H1 (cell line): ENCODE data around the gene RAB40C. TPM values are rescaled to one million over a fixed set of nuclear protein-coding genes. Genes with fewer than 3 reads are reported as not detected.

ENCODE experiments used
- CTCF ChIA-PET: fragments of 300-600 bp; sonication (Branson Sonifier 250); formaldehyde crosslinking; loops from one replicate; lab custom pipeline; 2021; ENCODE audit not compliant: partially characterized antibody; lab: Charles Lee
- POLR2A ChIA-PET: fragments of 300-600 bp; sonication (Branson Sonifier 250); formaldehyde crosslinking; loops from one replicate; lab custom pipeline; 2021; ENCODE audit warnings: inconsistent platforms; ENCODE audit not compliant: partially characterized antibody; lab: Charles Lee
- DNase-seq, 2 experiments: peaks; one replicate each; pipeline versions ENCODE4 v3.0.0 to v3.0.0-alpha.2; 2010 to 2022; ENCODE audit warnings: low spot score in 2 of 2, low read depth in 1 of 2, mixed read lengths in 1 of 2
- FAIRE-seq: peaks from 2 replicates; lab custom pipeline; 2011; peaks lifted over from hg19 to GRCh38; lab: Jason Lieb, UNC
- H2AFZ ChIP-seq: 2 replicates; pipeline ENCODE4 v1.8.1; 2012; ENCODE audit warnings: low read length, inconsistent platforms
- H2AK5ac ChIP-seq: 2 replicates; pipeline ENCODE4 v1.6.1; 2013; ENCODE audit warnings: low read depth, low read length
- H2BK120ac ChIP-seq: replicated peaks from 2 replicates; pipeline ENCODE3; 2013; ENCODE audit warnings: low read depth, low read length, inconsistent platforms
- H2BK12ac ChIP-seq: 2 replicates; pipeline ENCODE4 v1.6.1; 2013; ENCODE audit warnings: low read depth, low read length
- H2BK15ac ChIP-seq: 2 replicates; pipeline ENCODE4 v1.6.1; 2013; ENCODE audit warnings: low read length
- H2BK20ac ChIP-seq: 2 replicates; pipeline ENCODE4 v1.6.1; 2013; ENCODE audit warnings: low read length
- H2BK5ac ChIP-seq: 2 replicates; pipeline ENCODE4 v1.6.1; 2013; ENCODE audit warnings: low read depth, low read length
- H3K14ac ChIP-seq: 2 replicates; pipeline ENCODE4 v1.6.1; 2013; ENCODE audit warnings: inconsistent platforms; ENCODE audit not compliant: insufficient read length
- H3K18ac ChIP-seq: 2 replicates; pipeline ENCODE4 v1.6.1; 2013; ENCODE audit warnings: low read length; ENCODE audit errors: extremely low read depth
- H3K23ac ChIP-seq: 2 replicates; pipeline ENCODE4 v1.6.1; 2013; ENCODE audit warnings: inconsistent platforms; ENCODE audit not compliant: insufficient read length
- H3K23me2 ChIP-seq: 2 replicates; pipeline ENCODE4 v1.6.1; 2013; ENCODE audit warnings: low read depth, low read length
- H3K27ac ChIP-seq: 2 replicates; pipeline ENCODE4 v1.6.1; 2011; ENCODE audit warnings: low read depth, low read length, inconsistent platforms
- H3K27me3 ChIP-seq, 4 experiments: replicated peaks in 1 of 4; 1 replicate in 1 of 4; 2 replicates in 3 of 4; pipeline versions ENCODE4 v1.6.1 to v1.8.1; 2011 to 2013; ENCODE audit warnings: low read length in 3 of 4, mild to moderate bottlenecking in 3 of 4, inconsistent platforms in 2 of 4, mixed read lengths in 2 of 4, moderate library complexity in 1 of 4; ENCODE audit not compliant: control insufficient read depth in 3 of 4, insufficient read depth in 3 of 4; ENCODE audit errors: extremely low read depth in 1 of 4
- H3K36me3 ChIP-seq, 4 experiments: 2 replicates each; pipeline versions ENCODE4 v1.6.1 to v1.8.1; 2011 to 2013; ENCODE audit warnings: mild to moderate bottlenecking in 4 of 4, low read length in 3 of 4, moderate library complexity in 2 of 4, control low read depth in 1 of 4, inconsistent platforms in 1 of 4; ENCODE audit not compliant: insufficient read depth in 4 of 4, control insufficient read depth in 2 of 4
- H3K4ac ChIP-seq: replicated peaks from 2 replicates; pipeline ENCODE3; 2013; ENCODE audit warnings: low read length, low read depth, mixed read lengths, inconsistent platforms; ENCODE audit not compliant: insufficient read length
- H3K4me1 ChIP-seq, 4 experiments: replicated peaks in 1 of 4; 1 replicate in 1 of 4; 2 replicates in 3 of 4; pipeline versions ENCODE4 v1.6.1 to v1.8.1; 2011 to 2013; ENCODE audit warnings: low read length in 3 of 4, inconsistent platforms in 2 of 4, mixed read lengths in 1 of 4; ENCODE audit not compliant: insufficient read depth in 4 of 4, control insufficient read depth in 3 of 4
- H3K4me2 ChIP-seq, 2 experiments: 2 replicates each; pipeline versions ENCODE4 v1.6.1 to v1.8.1; 2011 to 2013; ENCODE audit warnings: low read depth in 2 of 2, low read length in 2 of 2, control low read depth in 1 of 2, inconsistent platforms in 1 of 2, mild to moderate bottlenecking in 1 of 2; ENCODE audit not compliant: insufficient read depth in 1 of 2
- H3K4me3 ChIP-seq, 4 experiments: fragments of 200-600, 300-600 bp in 1 of 4; sonication (generic), shearing (Covaris generic), sonication (Bioruptor Twin) in 1 of 4; 2 replicates each; pipeline versions ENCODE4 v1.5.1 to v1.8.1; 2011 to 2016; ENCODE audit warnings: low read length in 4 of 4, low read depth in 3 of 4, control low read depth in 2 of 4, inconsistent platforms in 2 of 4, mild to moderate bottlenecking in 2 of 4, mixed read lengths in 1 of 4, moderate library complexity in 1 of 4; ENCODE audit not compliant: insufficient read depth in 2 of 4; ENCODE audit errors: extremely low read depth in 1 of 4
- H3K56ac ChIP-seq: replicated peaks from 2 replicates; pipeline ENCODE3; 2013; ENCODE audit warnings: low read depth, mild to moderate bottlenecking, mixed read lengths, low read length, inconsistent platforms; ENCODE audit not compliant: insufficient read length
- H3K79me1 ChIP-seq: 2 replicates; pipeline ENCODE4 v1.6.1; 2013; ENCODE audit warnings: low read depth, low read length, control low read depth
- H3K79me2 ChIP-seq, 2 experiments: 2 replicates each; pipeline versions ENCODE4 v1.6.1 to v1.8.1; 2012 to 2013; ENCODE audit warnings: low read length in 2 of 2, mild to moderate bottlenecking in 2 of 2, inconsistent platforms in 1 of 2; ENCODE audit not compliant: insufficient read depth in 2 of 2, control insufficient read depth in 1 of 2
- H3K9ac ChIP-seq, 4 experiments: replicated peaks in 1 of 4; 1 replicate in 1 of 4; 2 replicates in 3 of 4; pipeline versions ENCODE4 v1.6.1 to v1.8.1; 2011 to 2013; ENCODE audit warnings: low read depth in 3 of 4, low read length in 3 of 4, control low read depth in 2 of 4, mild to moderate bottlenecking in 2 of 4, moderate library complexity in 2 of 4, inconsistent platforms in 1 of 4; ENCODE audit errors: extremely low read depth in 1 of 4
- H3K9me3 ChIP-seq, 2 experiments: 2 replicates each; pipeline versions ENCODE4 v1.6.1 to v1.8.1; 2012 to 2013; ENCODE audit warnings: mild to moderate bottlenecking in 2 of 2, moderate library complexity in 2 of 2, control low read depth in 1 of 2, inconsistent platforms in 1 of 2, low read depth in 1 of 2, low read length in 1 of 2, mixed read lengths in 1 of 2; ENCODE audit not compliant: insufficient read depth in 2 of 2
- H4K20me1 ChIP-seq, 2 experiments: replicated peaks in 1 of 2; 2 replicates each; pipeline versions ENCODE3 to v1.8.1; 2011 to 2013; ENCODE audit warnings: inconsistent platforms in 2 of 2, low read length in 2 of 2, mild to moderate bottlenecking in 1 of 2; ENCODE audit not compliant: insufficient read depth in 2 of 2, control insufficient read depth in 1 of 2
- H4K5ac ChIP-seq: 2 replicates; pipeline ENCODE4 v1.6.1; 2013; ENCODE audit warnings: low read length, low read depth, mixed read lengths, inconsistent platforms; ENCODE audit not compliant: insufficient read length
- H4K8ac ChIP-seq: 2 replicates; pipeline ENCODE4 v1.8.0; 2013; ENCODE audit warnings: mild to moderate bottlenecking, moderate library complexity, low read length, inconsistent platforms; ENCODE audit not compliant: insufficient read depth; ENCODE audit errors: extremely low read depth
- H4K91ac ChIP-seq: replicated peaks from 2 replicates; pipeline ENCODE3; 2013; ENCODE audit warnings: low read length, mixed read lengths, inconsistent platforms; ENCODE audit not compliant: insufficient read length
- CHD1 ChIP-seq: IDR thresholded peaks from 2 replicates; pipeline ENCODE4 v1.6.1; 2012; ENCODE audit warnings: low read depth, low read length, improper control_type of control experiment
- NRF1 ChIP-seq: IDR thresholded peaks from 2 replicates; pipeline ENCODE4 v1.6.1; 2011; ENCODE audit warnings: mild to moderate bottlenecking, low read depth, low read length, improper control_type of control experiment
- RFX5 ChIP-seq: IDR thresholded peaks from 2 replicates; pipeline ENCODE4 v1.6.1; 2011; ENCODE audit warnings: low read depth, low read length, improper control_type of control experiment, borderline replicate concordance
- WGBS, 2 experiments: shearing (Covaris generic) in 1 of 2; methylation state at CpG; one replicate each; pipeline versions ENCODE4 v1.1.6 to v1.1.7; 2013 to 2015; ENCODE audit warnings: low lambda C conversion rate in 2 of 2, mixed read lengths in 2 of 2, inconsistent platforms in 1 of 2, low coverage in 1 of 2, missing lambda C conversion rate in 1 of 2; ENCODE audit not compliant: insufficient replicate concordance in 2 of 2, insufficient coverage in 1 of 2, insufficient read length in 1 of 2; ENCODE audit errors: extremely low coverage in 1 of 2, missing lambda C conversion rate in 1 of 2; 5-methylcytosine and 5-hydroxymethylcytosine counted together
- polyA plus RNA-seq, 7 experiments: library from polyadenylated mRNA; depleted of rRNA in 3 of 7; stranded (reverse) in 5 of 7; unstranded in 2 of 7; fragments of >200 nt in 5 of 7; fragments of 200-250 nt in 2 of 7; gene quantifications; 1 replicate in 5 of 7; 2 replicates in 1 of 7; 4 replicates in 1 of 7; pipeline versions ENCODE4 v1.2.1 to v1.2.3, GENCODE V29; 2011 to 2013; ENCODE audit warnings: missing spikeins in 2 of 7, mixed read lengths in 2 of 7
- total RNA-seq: library from RNA; stranded (reverse); fragmentation: NEBNext Ultra II Directional; extraction: Animal tissue kit (Norgen Biotek cat#: 25700); gene quantifications from 2 replicates; pipeline ENCODE4 v1.2.1, GENCODE V29; 2021

Gene RAB40C
- total and polyA plus RNA-seq, 2 of the 8 experiments (the other 6 are each of a cell fraction or from before 2014, with no cell fraction given) = 13.9 to 15.6 TPM

DNA sequence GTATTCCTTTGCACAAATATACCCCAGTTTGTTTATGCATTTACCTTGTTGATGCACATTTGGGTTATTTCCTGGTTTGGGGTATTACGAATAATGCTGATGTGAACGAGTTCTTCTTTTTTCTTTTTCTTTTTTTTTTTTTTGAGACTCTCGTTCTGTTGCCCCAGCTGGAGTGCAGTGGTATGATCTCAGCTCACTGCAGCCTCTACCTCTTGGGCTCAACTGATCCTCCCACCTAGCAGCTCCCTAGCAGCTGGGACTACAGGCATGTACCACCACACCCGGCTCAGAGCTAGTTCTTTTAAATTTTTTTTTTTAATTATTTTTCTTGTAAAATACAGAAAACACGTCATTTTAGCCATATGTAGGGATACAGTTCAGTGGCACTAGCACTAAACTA, 14.1 kb downstream of the RAB40C start:
- no peak for FAIRE-seq
- 86% methylated on average over 4 of the region's 5 CpGs; no CpG with 5 or more reads in 1 of the 2 experiments for WGBS, 2 experiments
- Histone ChIP-seq H3K14ac (no peak overlapping the region), H3K4me1 (peaks cover 0 to 2% (median 0%) of the 10 kb centered on the region in 4 experiments; a peak in 2 of 7 replicates), H2AFZ (no peak overlapping the region), H2BK5ac (no peak overlapping the region), H3K4me2 (no peak overlapping the region), H3K18ac (no peak overlapping the region), H3K4ac (no peak overlapping the region), H3K23ac (no peak overlapping the region), H2BK20ac (no peak overlapping the region), H2BK15ac (no peak overlapping the region), H3K27ac (no peak overlapping the region)
- TF ChIP-seq RFX5 (no peak), NRF1 (no peak), CHD1 (no peak)
- TF ChIP-seq, all 59 proteins: peak for 0
- Histone ChIP-seq H3K23me2 (no peaks in the 10 kb centered on the region), H3K9ac (no peak overlapping the region), H4K8ac (no peak overlapping the region), H2BK12ac (no peak overlapping the region), H3K27me3 (no peaks in the 10 kb centered on the region), H3K79me1 (peaks cover 6% of the 10 kb centered on the region), H2BK120ac (no peak overlapping the region), H3K56ac (no peak overlapping the region), H3K4me3 (no peak overlapping the region), H2AK5ac (no peak overlapping the region), H4K91ac (no peak overlapping the region), H3K9me3 (peaks cover 7 to 13% of the 10 kb centered on the region in 2 experiments; a peak in 3 of 4 replicates), H3K79me2 (peaks cover 2 to 3% of the 10 kb centered on the region in 2 experiments; a peak in 2 of 4 replicates), H4K5ac (no peak overlapping the region), H4K20me1 (peaks cover 4 to 6% of the 10 kb centered on the region in 2 experiments), H3K36me3 (peaks cover 0 to 3% (median under 1%) of the 10 kb centered on the region in 4 experiments; a peak in 2 of 8 replicates)
- ChIA-PET POLR2A (no interaction called here), CTCF (interaction anchor here (1.2 to 1.6 kb wide), 2 partner anchors 11 to 14 kb away, joined by 4 read pairs; no protein-coding TSS in a partner anchor)
- no peak for DNase-seq
